Activated CD4-positive, alpha-beta memory T cell treated with anti-CD3 and anti-CD28 coated beads for 36 hours (primary cell): ENCODE measurements around the gene MVD. TPM values are rescaled to one million over a fixed set of nuclear protein-coding genes. Genes with fewer than 3 reads are reported as not detected.

Experiments used
- CTCF ChIA-PET: fragments of 350-600 bp; sonication (Branson Sonifier 250); formaldehyde crosslinking; loops from one replicate; lab custom pipeline; 2021; ENCODE audit warnings: antibody characterized with exemption, inconsistent platforms; lab: Charles Lee
- POLR2A ChIA-PET: fragments of 350-600 bp; sonication (Branson Sonifier 250); formaldehyde crosslinking; loops from one replicate; lab custom pipeline; 2021; ENCODE audit warnings: antibody characterized with exemption; lab: Charles Lee
- DNase-seq: peaks from one replicate; pipeline ENCODE4 v3.0.0-alpha.2; 2020
- H3K27ac Mint-ChIP-seq: one replicate; pipeline ENCODE4 v1.8.0; 2021; ENCODE audit warnings: mixed read lengths
- H3K27me3 Mint-ChIP-seq: one replicate; pipeline ENCODE4 v1.8.0; 2021; ENCODE audit warnings: mixed read lengths
- H3K36me3 Mint-ChIP-seq: one replicate; pipeline ENCODE4 v1.8.0; 2021; ENCODE audit warnings: mixed read lengths
- H3K4me1 Mint-ChIP-seq: one replicate; pipeline ENCODE4 v1.8.0; 2021; ENCODE audit warnings: low read depth, mixed read lengths
- H3K4me3 Mint-ChIP-seq: one replicate; pipeline ENCODE4 v1.8.0; 2021; ENCODE audit warnings: mild to moderate bottlenecking, mixed read lengths
- H3K9me3 Mint-ChIP-seq: one replicate; pipeline ENCODE4 v1.8.0; 2021; ENCODE audit warnings: mixed read lengths
- intact Hi-C: fragments of 100-400 bp; cut with micrococcal nuclease; formaldehyde crosslinking; loops from one replicate; pipeline ENCODE4 v1.15.1; 2023
- total RNA-seq, 2 experiments: library from RNA; stranded (reverse); gene quantifications; one replicate each; pipeline ENCODE4 v1.2.3, GENCODE V29; 2021

The MVD gene
- total RNA-seq, 2 experiments from 2014 or later = 111 to 113 TPM

- H3K27ac Mint-ChIP-seq = no peak overlapping the region
- no peak overlapping the region for H3K4me3 Mint-ChIP-seq
- H3K36me3 Mint-ChIP-seq = peaks cover 24% of the 10 kb centered on the region
- DNase-seq = no peak
- peaks cover 46% of the 10 kb centered on the region for H3K4me1 Mint-ChIP-seq
- H3K9me3 Mint-ChIP-seq = no peaks in the 10 kb centered on the region
- ChIA-PET CTCF (no interaction called here), POLR2A (no interaction called here)
- intact Hi-C loops = no loop called here
- H3K27me3 Mint-ChIP-seq = no peaks in the 10 kb centered on the region
Observed at GRCh38 chr16:88696441-88696840, 33.5 kb upstream of the MVD start.

GRCh38 chr16:88695753-88696152 lies 32.9 kb upstream of the MVD start:
- Mint-ChIP-seq H3K27me3 (no peaks in the 10 kb centered on the region), H3K27ac (no peak overlapping the region), H3K4me3 (no peak overlapping the region), H3K9me3 (no peaks in the 10 kb centered on the region), H3K36me3 (peaks cover 22% of the 10 kb centered on the region), H3K4me1 (peaks cover 49% of the 10 kb centered on the region)
- intact Hi-C loops = no loop called here
- no peak for DNase-seq
- POLR2A ChIA-PET = no interaction called here
- CTCF ChIA-PET = no interaction called here

GRCh38 chr16:88695218-88695617 lies 32.3 kb upstream of the MVD start:
- H3K4me3 Mint-ChIP-seq = no peak overlapping the region
- H3K36me3 Mint-ChIP-seq = peaks cover 20% of the 10 kb centered on the region
- H3K4me1 Mint-ChIP-seq = peaks cover 48% of the 10 kb centered on the region
- ChIA-PET CTCF (no interaction called here), POLR2A (no interaction called here)
- intact Hi-C loops = no loop called here
- no peaks in the 10 kb centered on the region for H3K27me3 Mint-ChIP-seq
- no peaks in the 10 kb centered on the region for H3K9me3 Mint-ChIP-seq
- no peak for DNase-seq
- no peak overlapping the region for H3K27ac Mint-ChIP-seq

- Mint-ChIP-seq H3K4me3 (no peak overlapping the region), H3K4me1 (peaks cover 40% of the 10 kb centered on the region), H3K27ac (no peak overlapping the region), H3K36me3 (peaks cover 13% of the 10 kb centered on the region), H3K27me3 (no peaks in the 10 kb centered on the region), H3K9me3 (no peaks in the 10 kb centered on the region)
- POLR2A ChIA-PET = interaction anchor here (1.0 kb wide), 1 partner anchor 11 kb away, joined by 3 read pairs; no protein-coding TSS in a partner anchor
- intact Hi-C loops = no loop called here
- DNase-seq = no peak
- CTCF ChIA-PET = no interaction called here
Observed at GRCh38 chr16:88694221-88695087, 31.6 kb upstream of the MVD start.

- intact Hi-C loops = no loop called here
- Mint-ChIP-seq H3K9me3 (no peaks in the 10 kb centered on the region), H3K27me3 (no peaks in the 10 kb centered on the region), H3K4me1 (peaks cover 36% of the 10 kb centered on the region), H3K4me3 (no peak overlapping the region), H3K27ac (no peak overlapping the region), H3K36me3 (peaks cover 12% of the 10 kb centered on the region)
- DNase-seq = no peak
- ChIA-PET CTCF (no interaction called here), POLR2A (interaction anchor here (1.0 kb wide), 1 partner anchor 12 kb away, joined by 3 read pairs; no protein-coding TSS in a partner anchor)
Observed at GRCh38 chr16:88693420-88694177, 30.7 kb upstream of the MVD start.

GRCh38 chr16:88692861-88693260 lies 30.0 kb upstream of the MVD start:
- CTCF ChIA-PET = interaction anchor here (1.3 kb wide), 1 partner anchor 45 kb away, joined by 5 read pairs; no protein-coding TSS in a partner anchor
- peaks cover 31% of the 10 kb centered on the region for H3K4me1 Mint-ChIP-seq
- H3K27ac Mint-ChIP-seq = peak overlapping the region; percentile 46
- H3K9me3 Mint-ChIP-seq = no peaks in the 10 kb centered on the region
- no peak overlapping the region for H3K4me3 Mint-ChIP-seq
- DNase-seq = peak; percentile 23
- no peaks in the 10 kb centered on the region for H3K27me3 Mint-ChIP-seq
- intact Hi-C loops = no loop called here
- H3K36me3 Mint-ChIP-seq = peaks cover 6% of the 10 kb centered on the region
- POLR2A ChIA-PET = interaction anchor here (1.4 to 1.6 kb wide), 2 partner anchors 9 to 11 kb away, joined by 4 to 6 read pairs; no protein-coding TSS in a partner anchor

GRCh38 chr16:88691924-88692560 lies 29.2 kb upstream of the MVD start:
- peaks cover 28% of the 10 kb centered on the region for H3K4me1 Mint-ChIP-seq
- H3K4me3 Mint-ChIP-seq = peak overlapping the region; percentile 29
- ChIA-PET POLR2A (interaction anchor here (1.4 to 1.6 kb wide), 2 partner anchors 10 to 12 kb away, joined by 4 to 6 read pairs; no protein-coding TSS in a partner anchor), CTCF (interaction anchor here (1.0 to 1.3 kb wide), 2 partner anchors 15 to 45 kb away, joined by 3 to 5 read pairs; no protein-coding TSS in a partner anchor)
- no peaks in the 10 kb centered on the region for H3K9me3 Mint-ChIP-seq
- intact Hi-C loops = no loop called here
- DNase-seq = peak; percentile 54
- no peaks in the 10 kb centered on the region for H3K27me3 Mint-ChIP-seq
- H3K36me3 Mint-ChIP-seq = peaks cover 2% of the 10 kb centered on the region
- H3K27ac Mint-ChIP-seq = peak overlapping the region; percentile 81

GRCh38 chr16:88691129-88691813 lies 28.4 kb upstream of the MVD start:
- intact Hi-C loops = no loop called here

GRCh38 chr16:88690341-88691128 lies 27.6 kb upstream of the MVD start:
- POLR2A ChIA-PET = no interaction called here
- Mint-ChIP-seq H3K27ac (peak overlapping the region; percentile 20), H3K4me3 (no peak overlapping the region), H3K9me3 (no peaks in the 10 kb centered on the region), H3K36me3 (no peaks in the 10 kb centered on the region), H3K27me3 (no peaks in the 10 kb centered on the region), H3K4me1 (peaks cover 28% of the 10 kb centered on the region)
- intact Hi-C loops = no loop called here
- CTCF ChIA-PET = no interaction called here
- no peak for DNase-seq

More at GRCh38 chr16:88691129-88691813, 28.4 kb upstream of the MVD start:
- peaks cover 28% of the 10 kb centered on the region for H3K4me1 Mint-ChIP-seq
- no peak for DNase-seq
- ChIA-PET POLR2A (interaction anchor here (1.4 to 1.6 kb wide), 2 partner anchors 11 to 13 kb away, joined by 4 to 6 read pairs; no protein-coding TSS in a partner anchor), CTCF (interaction anchor here (1.0 kb wide), 1 partner anchor 14 kb away, joined by 3 read pairs; no protein-coding TSS in a partner anchor)
- no peaks in the 10 kb centered on the region for H3K27me3 Mint-ChIP-seq
- H3K27ac Mint-ChIP-seq = peak overlapping the region; percentile 81
- peak overlapping the region; percentile 29 for H3K4me3 Mint-ChIP-seq
- no peaks in the 10 kb centered on the region for H3K9me3 Mint-ChIP-seq
- peaks cover 2% of the 10 kb centered on the region for H3K36me3 Mint-ChIP-seq

- H3K4me3 Mint-ChIP-seq = no peak overlapping the region
- H3K4me1 Mint-ChIP-seq = peaks cover 45% of the 10 kb centered on the region
- intact Hi-C loops = loop anchor here (10.0 kb wide), 1 partner anchor 53 kb away; the partner anchor contains the start of gene IL17C
- no peaks in the 10 kb centered on the region for H3K9me3 Mint-ChIP-seq
- H3K27ac Mint-ChIP-seq = no peak overlapping the region
- POLR2A ChIA-PET = interaction anchor here (1.2 to 1.5 kb wide), 3 partner anchors 14 to 51 kb away, joined by 4 to 6 read pairs (median 5); partner anchors contain the start of gene MVD
- H3K27me3 Mint-ChIP-seq = no peaks in the 10 kb centered on the region
- CTCF ChIA-PET = interaction anchor here (0.8 to 4.2 kb wide), 2 partner anchors 15 to 71 kb away, joined by 3 to 36 read pairs; no protein-coding TSS in a partner anchor
- H3K36me3 Mint-ChIP-seq = no peaks in the 10 kb centered on the region
- no peak for DNase-seq
Observed at GRCh38 chr16:88688013-88688778, 25.3 kb upstream of the MVD start.
